DND-41 (cell line): ENCODE measurements around the gene FARP1.

Experiments used
- CTCF ChIP-seq: IDR thresholded peaks from 2 replicates; pipeline ENCODE4 v1.5.1; 2012; ENCODE audit warnings: borderline replicate concordance, low read length, moderate library complexity, mild to moderate bottlenecking; ENCODE audit not compliant: poor library complexity, severe bottlenecking; ENCODE audit errors: extremely low read depth
- EZH2 ChIP-seq: IDR thresholded peaks from 3 replicates; pipeline ENCODE4 v1.6.1; 2012; ENCODE audit warnings: borderline replicate concordance, low read depth, mild to moderate bottlenecking, moderate library complexity, low read length, inconsistent platforms; ENCODE audit not compliant: severe bottlenecking

GRCh38 chr13:98423417-98423816 is 280.5 kb downstream of the FARP1 start:
- no peak for TF ChIP-seq CTCF
- no peak for TF ChIP-seq EZH2
